H1 (cell line): ENCODE measurements around the gene KHDC1L.
"Not testable (repeated sequence)": the region's sequence is repeated elsewhere in the genome, so short reads cannot be mapped to it uniquely, and the experiment has no call there.

Source experiments
- CBX5 ChIP-seq: fragments of 300-800, 300-1000 bp; sonication (generic); IDR thresholded peaks from 2 replicates; pipeline ENCODE4 v1.7.1; 2016; ENCODE audit warnings: antibody characterized with exemption, low read length, low read depth
- CHD2 ChIP-seq: IDR thresholded peaks from 2 replicates; pipeline ENCODE4 v1.6.1; 2012; ENCODE audit warnings: low read length, improper control_type of control experiment
- EZH2 ChIP-seq: fragments of 200-600 bp; sonication (generic); IDR thresholded peaks from 2 replicates; pipeline ENCODE4 v1.7.1; 2012; ENCODE audit warnings: low read depth, mild to moderate bottlenecking, moderate library complexity, low read length, inconsistent platforms; ENCODE audit not compliant: severe bottlenecking
- HDAC6 ChIP-seq: IDR thresholded peaks from one replicate; pipeline ENCODE4 v1.7.1; 2012; ENCODE audit warnings: low read depth, mild to moderate bottlenecking, inconsistent platforms, low read length, moderate library complexity
- KDM5A ChIP-seq: fragments of 200-600 bp; IDR thresholded peaks from 2 replicates; pipeline ENCODE4 v1.7.1; 2012; ENCODE audit warnings: mild to moderate bottlenecking, low read length, inconsistent platforms, mixed read lengths
- NRF1 ChIP-seq: IDR thresholded peaks from 2 replicates; pipeline ENCODE4 v1.6.1; 2011; ENCODE audit warnings: mild to moderate bottlenecking, low read depth, low read length, improper control_type of control experiment
- SIX5 ChIP-seq: IDR thresholded peaks from 2 replicates; pipeline ENCODE4 v1.6.1; 2011; ENCODE audit warnings: mild to moderate bottlenecking, low read depth, low read length
- SP1 ChIP-seq: IDR thresholded peaks from 2 replicates; pipeline ENCODE4 v1.6.1; 2011; ENCODE audit warnings: low read depth, low read length
- TEAD4 ChIP-seq: IDR thresholded peaks from 2 replicates; pipeline ENCODE4 v1.6.1; 2012; ENCODE audit warnings: low read depth, low read length, inconsistent platforms, mixed read lengths
- TF ChIP-seq, protein P1 (sequence below), 3 experiments: IDR thresholded peaks; 1 replicate in 2 of 3; 2 replicates in 1 of 3; pipeline versions ENCODE4 v1.5.1 to v1.6.1; 2011; ENCODE audit warnings: low read length in 3 of 3, mild to moderate bottlenecking in 3 of 3, inconsistent platforms in 2 of 3, low read depth in 1 of 3, moderate library complexity in 1 of 3; ENCODE audit not compliant: insufficient read depth in 1 of 3; ENCODE audit errors: control extremely low read depth in 1 of 3

DNA sequence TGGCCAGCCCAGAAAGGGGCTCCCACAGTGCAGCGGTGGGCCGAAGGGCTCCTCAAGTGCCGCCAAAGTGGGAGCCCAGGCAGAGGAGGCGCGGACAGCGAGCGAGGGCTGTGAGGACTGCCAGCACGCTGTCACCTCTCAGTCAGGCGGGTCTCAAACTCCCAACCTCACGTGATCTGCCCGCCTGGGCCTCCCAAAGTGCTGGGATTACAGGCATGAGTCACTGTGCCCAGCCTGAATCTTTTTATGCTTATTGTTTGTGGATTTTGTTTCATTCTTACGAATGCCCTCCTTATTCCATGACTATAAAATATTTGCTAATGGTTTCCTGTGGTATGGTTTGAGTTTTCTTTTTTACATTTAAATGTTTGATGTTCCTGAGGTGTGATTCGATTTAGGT lies 44.0 kb upstream of the KHDC1L start:
- TF ChIP-seq CHD2, CBX5, NRF1, KDM5A, SP1, TEAD4, HDAC6, EZH2, SIX5: not testable (repeated sequence)
- TF ChIP-seq, protein P1, sequence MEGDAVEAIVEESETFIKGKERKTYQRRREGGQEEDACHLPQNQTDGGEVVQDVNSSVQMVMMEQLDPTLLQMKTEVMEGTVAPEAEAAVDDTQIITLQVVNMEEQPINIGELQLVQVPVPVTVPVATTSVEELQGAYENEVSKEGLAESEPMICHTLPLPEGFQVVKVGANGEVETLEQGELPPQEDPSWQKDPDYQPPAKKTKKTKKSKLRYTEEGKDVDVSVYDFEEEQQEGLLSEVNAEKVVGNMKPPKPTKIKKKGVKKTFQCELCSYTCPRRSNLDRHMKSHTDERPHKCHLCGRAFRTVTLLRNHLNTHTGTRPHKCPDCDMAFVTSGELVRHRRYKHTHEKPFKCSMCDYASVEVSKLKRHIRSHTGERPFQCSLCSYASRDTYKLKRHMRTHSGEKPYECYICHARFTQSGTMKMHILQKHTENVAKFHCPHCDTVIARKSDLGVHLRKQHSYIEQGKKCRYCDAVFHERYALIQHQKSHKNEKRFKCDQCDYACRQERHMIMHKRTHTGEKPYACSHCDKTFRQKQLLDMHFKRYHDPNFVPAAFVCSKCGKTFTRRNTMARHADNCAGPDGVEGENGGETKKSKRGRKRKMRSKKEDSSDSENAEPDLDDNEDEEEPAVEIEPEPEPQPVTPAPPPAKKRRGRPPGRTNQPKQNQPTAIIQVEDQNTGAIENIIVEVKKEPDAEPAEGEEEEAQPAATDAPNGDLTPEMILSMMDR (IDR thresholded peaks at IDR 0.05; ENCODE audit: control extremely low read depth in 1 of 3, insufficient read depth in 1 of 3, low read depth in 1 of 3, low read length in 3 of 3), result not testable (repeated sequence)
